GM19240 (cell line): ENCODE measurements around the gene ABCF2.

ENCODE experiments used
- DNase-seq: peaks from one replicate; pipeline ENCODE4 v3.0.0; 2011; ENCODE audit warnings: low spot score; ENCODE audit not compliant: insufficient read length

Gene ABCF2

DNA sequence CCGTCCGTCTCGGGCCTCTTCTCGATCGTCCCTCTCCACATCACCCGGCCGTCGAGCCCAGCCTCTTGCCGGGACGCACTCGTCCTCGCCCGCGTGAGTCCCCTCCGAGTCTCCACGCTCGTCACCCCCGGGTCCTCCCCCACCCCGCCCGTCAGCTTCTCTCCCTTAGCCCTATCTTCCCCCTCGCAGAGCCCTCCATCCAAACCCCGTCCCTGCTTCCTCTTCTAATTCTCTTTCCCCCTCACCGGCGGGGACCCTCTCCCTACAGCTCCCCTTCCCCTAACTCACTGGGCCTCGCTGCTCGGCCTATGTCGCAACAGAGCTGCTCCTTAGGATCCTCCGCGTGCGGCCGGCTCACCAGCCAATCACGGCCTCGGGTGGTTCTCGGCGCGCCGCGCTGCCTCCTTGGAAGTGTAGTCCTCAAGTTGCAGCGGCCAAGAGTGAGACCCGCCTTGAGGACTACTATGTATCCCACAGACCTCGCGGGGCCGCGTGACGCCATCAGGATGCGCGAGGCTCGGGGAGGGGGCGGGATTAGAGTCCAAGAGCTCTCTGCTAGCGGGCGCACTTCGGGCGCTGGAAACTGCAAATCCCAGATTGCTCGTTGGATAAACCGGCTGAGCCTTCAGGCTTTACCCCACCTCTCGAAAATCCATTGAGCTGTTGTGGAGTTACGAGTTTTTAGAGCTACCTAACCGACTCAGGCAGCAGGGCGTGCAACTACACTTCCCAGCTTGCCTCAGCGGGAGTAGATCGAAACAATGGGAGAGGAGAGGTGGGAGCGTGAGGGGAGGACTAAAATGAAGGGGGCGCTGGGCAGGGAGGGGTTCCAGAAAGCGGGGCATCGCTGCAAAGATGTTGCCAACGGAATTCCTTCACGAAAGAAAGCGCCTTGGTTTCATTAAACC is at the start of gene ABCF2:
Gene ABCF2, minus strand, starts transcription at position 331 of the 908 bp plus-strand sequence. CDS start 747 bp downstream, outside the sequence.
- DNase-seq, result peak; percentile 98

DNA sequence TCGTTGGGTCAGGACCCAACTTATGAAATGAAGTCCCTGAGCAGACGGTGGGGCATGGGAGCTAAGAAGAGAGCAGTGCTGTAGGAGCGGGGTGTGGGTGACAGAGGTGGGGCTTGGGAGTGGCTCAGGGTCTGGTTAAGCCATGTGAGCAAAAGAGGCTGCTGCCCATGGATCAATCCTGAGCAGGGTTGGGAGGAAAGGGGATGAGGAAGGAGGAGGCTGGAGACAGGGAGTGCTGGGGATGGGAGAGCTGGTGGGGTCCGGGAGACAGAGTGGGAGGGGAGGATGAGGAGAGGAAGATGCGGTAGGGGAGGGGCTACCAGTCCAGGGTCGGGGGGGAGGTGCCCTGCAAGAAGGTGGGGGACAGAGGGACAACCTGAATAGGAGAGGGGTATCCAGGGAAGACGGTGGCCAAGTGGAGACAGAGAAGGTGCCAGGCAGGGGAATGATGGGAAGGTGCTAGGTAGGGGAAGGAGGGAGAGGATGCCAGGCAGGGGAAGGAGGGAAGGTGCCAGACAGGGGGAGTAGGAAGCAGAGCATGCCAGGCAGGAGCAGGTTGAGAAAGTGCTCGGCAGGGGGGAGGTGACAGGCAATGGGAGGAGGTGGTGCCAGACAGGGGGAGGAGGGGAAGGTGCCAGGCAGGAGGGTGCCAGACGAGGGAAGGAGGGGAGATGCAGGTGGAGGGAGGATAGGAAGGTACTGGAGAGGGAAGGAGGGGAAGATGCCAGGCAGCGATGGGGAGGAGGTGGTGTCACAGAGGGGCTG is 49.0 kb upstream of the ABCF2 start:
- no peak for DNase-seq

DNA sequence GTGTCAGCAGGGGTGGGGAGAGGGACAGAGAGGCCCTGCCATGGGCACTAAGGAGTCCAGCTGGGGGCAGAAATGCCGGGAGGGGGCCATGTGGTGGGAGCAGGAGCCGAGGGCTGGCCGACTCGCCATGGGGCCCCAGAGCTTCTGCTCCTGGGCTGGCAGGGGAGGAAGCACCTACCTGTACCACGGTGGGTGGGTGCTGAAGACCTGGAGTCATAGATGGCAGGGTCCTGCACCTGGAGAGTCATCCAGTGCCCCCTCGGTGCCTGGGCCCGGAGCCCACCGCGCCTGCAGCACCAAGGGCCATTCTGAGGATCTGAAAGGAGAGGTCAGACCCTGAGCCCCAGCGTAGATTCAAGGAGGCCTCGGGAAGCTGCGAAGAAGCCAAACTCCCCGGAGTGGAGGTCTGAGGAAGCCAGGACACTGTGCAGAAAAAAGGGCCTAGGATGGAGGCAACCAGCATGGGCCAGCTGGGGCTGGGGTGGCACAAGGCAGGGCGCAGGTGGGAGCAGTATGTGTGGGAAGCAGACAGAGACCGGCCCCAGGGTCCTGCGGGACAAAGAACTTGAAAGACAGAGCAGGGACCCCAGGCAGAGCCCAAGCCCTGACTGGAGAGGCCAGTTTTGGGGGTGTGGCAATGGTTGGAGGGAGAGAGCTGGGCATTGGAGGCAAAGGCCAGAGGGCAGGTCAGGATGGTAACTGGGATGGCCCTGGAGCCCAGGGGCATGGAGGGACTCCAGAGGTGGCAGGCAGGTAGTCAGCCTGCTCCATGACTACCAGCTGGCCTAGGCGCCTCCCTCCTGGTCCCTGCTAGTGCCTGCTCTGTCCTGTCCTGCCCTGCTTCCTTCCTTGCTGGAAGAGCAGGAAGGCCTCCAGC is 48.2 kb upstream of the ABCF2 start:
- no peak for DNase-seq

DNA sequence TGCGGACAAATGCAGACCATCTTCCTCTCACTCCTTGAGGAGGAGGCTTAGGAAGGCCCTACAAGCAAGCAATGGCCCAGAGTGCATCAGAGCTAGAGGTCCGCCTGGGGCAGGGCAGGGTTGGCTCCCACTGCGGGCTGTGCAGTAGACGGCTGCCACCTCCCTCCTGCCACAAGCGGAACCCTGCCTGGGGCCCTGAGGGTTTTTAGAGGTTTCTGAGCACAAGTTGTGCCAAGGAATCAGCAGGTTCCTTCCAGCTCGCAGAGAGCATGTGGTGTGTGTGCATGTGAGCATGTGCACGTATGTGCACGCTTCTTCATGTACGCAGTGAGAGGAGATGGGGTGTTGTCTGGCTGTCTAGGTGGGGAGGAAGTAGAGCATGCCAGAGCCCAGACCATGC is 47.4 kb upstream of the ABCF2 start:
- DNase-seq, result no peak

DNA sequence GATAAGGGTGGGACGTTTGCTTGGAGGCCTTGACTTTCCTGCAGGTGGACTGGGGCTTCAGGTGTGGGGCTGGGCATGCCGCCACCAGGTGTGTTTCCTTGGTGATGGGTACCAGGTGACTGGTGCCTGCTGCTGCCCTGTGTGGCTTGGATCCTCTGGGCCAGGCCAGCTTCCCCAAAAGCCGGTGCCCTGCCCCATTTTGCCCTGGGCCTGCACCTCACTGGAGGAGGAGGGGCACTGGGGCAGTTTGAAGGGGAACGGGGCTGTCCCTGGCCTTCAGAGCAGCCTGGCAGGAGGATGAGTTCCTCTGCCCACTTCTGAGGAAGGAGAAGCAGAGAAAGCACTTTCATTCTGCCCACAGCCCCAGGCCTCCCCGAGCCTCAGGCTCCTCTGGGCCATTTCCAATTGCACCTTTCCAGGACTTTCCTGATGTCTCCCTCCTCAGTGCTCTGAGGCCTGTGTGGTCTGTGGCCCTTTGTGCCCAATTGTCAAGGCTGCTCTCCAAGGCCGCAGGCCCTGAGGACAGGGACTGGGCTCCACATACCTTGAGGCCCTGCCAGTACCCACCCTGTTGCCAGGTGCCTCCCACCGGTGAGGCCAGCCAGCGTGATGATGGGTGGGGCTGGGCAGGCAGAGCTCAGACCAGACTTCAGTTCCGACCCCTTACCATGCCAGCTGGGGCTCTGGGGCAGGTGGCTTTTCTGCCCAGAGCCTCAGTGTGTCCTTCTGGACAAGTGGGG is 46.8 kb upstream of the ABCF2 start:
- no peak for DNase-seq

DNA sequence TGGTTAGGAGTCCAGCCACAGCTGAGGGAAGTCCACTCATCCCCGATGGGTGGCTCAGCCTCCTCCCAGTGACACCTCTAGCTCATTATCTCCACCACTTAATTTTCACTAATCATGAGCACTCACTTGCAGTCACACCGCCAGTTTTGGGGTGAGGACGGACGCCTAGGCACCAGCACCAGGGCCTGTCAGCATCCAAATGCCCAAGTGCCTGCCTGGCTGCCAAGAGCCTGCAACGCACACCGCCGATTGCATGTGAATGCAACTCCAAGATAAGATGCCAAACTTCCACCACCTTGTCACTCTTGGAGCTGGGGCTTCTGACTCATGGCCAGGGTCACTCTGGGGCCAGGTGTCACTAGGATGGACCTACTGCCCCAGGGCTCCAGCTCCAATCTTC is 45.9 kb upstream of the ABCF2 start:
- no peak for DNase-seq

DNA sequence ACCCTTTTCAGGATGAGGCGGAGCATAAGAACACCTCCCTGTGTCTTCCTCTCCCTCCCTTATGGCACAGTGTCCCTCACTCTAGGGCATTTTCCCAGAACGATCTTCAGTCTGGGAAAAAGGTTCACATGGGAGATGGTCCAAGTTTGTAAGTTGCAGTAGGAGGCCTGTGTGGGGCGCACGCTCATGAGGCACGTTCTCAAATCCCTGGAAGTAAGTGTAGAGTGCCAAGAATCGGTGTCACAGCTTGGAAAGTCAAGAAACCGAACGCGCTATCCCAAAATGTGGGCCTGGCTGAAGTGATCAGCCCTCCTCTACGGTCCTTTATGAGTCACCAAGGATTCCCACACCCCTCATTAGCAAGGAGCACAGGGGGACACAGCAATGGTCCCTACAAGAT is 45.4 kb upstream of the ABCF2 start:
- no peak for DNase-seq

DNA sequence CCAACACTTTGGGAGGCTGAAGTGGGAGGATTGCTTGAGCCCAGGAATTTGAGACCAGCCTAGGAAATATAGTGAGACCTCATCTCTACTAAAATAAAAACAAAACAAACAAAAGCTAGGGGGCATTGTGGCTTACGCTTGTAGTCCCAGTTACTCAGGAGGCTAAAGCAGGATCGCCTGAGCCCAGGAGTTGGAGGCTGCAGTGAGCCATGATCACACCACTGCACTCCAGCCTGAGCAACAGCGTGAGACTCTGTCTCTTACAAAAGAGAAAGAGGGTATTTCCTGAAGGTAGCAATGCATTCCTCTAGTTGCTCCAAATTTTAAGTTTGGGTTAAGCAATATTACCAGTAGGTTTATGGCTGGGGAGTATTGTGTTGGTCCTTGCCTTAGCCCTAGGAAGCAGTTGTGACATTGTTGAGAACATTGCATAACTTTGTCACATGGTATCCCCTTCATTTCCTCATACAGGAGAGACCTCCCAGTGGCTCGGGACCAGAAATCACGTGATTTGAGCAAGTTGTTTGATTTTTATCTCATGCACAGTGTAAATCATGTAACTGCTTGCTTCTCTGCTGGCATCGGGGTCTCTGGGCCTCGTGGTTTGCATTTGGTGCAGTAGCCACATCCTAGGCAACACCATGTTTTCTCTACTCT is 44.8 kb upstream of the ABCF2 start:
- no peak for DNase-seq

DNA sequence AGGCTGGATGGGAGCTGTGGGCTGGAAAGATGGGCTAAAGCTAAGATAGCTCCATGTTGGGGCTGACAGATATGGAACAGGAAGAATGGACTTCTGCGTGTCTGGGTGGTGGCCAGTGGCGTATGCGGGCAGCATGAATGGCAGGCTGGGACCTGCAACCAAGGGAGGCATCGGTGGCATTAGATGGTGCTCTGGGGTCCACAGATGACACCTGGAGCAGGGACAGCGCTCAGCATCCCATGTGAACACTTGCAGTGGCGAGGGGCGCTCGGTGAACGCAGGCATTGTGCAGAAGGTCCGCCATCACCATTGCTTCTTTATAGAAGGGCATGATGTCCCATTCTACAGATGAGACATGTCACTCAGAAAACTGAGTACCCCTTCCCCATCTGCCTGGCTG is 42.5 kb upstream of the ABCF2 start:
- DNase-seq, result no peak

DNA sequence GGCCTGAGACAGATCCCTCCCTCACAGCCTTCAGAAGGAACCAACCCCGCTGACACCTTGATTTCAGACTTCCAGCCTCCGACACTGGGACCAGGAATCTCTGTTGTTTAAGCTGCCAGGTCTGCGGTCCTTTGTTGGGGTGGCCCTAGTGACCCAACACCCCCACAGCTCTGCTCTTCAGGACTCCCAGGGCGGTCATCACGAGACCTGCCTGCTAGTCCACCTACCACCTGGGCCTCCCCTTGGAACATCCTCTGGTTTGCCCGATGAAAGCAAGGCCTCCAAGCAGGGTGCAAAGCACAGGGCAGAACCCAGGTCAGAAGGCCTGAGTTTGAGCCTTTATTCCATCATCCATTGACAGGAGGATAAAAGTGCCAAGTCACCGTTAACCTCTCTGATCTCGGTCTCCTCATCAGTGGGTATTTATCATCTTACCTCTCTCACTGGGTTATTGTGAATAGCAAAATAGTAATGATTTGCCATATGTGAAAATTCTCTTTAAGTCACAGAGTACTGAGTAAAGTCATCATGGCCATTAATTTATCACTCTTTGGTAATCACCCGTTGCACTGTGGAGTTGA is 38.4 kb upstream of the ABCF2 start:
- DNase-seq, result no peak

DNA sequence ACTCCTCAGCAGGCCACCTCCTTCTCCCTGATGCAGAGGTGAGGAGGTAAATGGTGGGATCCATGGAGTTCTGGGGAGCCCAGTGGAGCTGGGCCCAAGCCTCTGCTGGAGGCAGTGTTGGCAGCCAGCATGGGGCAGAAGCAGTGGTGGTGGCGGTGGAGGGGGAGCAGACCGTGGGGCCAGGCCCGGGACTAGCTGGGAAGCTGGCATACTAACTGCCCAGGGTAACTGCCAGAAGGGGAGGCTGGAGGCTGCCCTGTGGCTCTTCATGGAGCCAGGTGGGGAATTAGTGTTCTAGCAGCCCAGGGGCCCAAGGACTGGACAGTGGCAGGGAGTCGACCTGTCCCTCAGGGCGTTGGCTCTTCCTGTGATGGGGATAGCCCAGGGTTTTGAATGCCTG is 37.6 kb upstream of the ABCF2 start:
- no peak for DNase-seq

DNA sequence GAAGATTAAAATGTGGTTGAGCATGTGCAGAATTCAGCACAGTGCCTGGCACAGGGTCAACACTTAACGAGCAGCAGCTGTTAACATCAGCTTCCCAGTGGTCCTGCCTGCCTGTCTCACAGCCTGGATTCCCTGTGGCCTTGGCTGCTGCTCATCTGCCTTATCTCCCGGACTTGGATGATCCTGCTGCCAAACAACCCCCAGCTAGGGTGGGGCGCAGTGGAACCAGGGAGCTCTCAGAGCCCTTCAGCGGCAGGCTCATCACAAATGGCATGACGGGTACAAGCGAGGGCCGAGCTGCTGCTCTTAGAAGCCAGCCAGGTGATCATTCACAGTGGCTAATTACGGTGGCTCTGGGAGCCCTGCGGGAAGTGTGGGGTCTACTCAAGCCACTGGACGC is 34.5 kb upstream of the ABCF2 start:
- DNase-seq, result no peak

DNA sequence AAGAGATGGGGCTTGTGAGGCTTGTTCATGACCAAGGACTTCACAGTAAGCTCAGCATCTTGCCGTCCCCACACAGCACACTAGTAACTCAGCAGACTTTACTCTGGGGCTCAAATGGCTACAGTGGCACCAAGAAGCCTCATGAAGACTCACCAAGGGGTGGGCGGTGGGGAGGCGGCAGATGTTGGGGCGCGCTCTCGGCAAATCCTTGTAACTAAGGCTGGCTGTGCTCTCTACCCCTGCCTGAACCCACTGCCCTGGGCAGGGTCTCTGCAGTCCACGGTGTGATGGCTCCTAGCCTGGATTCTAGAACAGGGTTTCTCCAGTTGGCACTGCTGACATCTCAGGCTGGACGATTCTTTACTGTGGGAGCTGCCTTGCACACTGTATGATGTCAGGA is 33.9 kb upstream of the ABCF2 start:
- no peak for DNase-seq

DNA sequence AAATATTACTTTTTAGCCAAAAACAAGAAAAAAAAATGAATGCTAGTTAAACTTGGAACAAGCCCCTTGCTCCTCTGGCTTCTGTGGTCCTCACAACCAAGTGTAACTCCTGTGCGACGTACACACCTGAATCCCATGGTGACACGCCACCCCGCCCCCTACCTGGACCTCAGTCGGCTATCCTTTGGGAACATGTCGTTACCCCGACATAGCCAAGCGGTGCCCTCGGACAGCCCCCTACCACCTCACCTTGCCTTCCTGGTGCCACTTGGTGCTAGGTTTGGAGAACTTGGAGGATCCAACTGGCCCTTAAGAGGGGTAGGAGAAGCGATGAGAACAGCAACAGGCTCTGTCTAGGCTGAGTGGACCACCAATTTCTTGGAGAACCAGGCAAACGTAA is 33.5 kb upstream of the ABCF2 start:
- DNase-seq, result no peak

DNA sequence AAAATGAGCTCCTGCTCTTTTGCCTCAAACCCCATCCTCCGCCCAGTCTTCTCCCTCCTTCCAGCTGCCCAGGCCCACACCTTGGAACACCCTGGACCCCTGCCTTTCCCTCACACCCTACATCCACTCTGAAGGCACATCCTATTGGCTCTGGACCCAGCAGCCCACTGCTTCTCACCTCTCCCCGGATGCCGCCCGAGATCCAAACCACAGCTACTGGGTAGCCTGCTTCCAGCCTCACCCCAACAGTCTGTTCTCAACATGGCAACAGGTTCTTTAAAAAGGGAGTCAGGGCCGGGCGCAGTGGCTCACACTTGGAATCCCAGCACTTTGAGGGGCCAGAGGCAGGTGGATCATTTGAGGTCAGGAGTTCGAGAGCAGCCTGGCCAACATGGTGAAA is 31.0 kb upstream of the ABCF2 start:
- DNase-seq, result no peak

DNA sequence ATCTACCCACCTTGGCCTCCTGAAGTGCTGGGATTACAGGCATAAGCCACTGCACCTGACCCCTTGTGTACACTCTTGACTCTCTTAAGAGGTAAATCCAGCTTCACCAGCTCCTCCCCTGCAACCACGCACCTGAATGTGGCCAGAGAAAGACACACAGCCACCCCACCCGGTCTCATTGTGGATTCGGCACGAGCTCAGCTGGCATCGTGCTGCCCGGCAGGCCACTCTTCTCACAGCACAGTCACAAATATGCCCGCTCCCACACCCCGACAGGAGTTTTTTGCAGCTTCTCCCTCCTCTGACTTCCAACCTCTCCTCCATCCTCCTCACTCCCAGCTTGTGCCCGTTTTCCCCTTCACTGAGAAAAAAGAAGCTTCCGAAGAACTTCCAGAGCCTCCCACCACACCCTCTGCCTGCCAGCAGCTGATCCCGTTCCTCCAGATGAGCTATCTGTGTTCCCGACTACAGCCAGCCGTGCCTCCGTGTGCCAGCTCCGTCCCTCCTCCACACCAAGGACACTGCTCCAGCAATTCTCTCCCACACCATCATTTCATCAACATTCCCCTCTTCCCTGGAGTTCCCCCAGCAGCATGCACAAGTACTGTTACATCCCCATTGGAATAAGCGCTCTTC is 29.5 kb upstream of the ABCF2 start:
- no peak for DNase-seq

DNA sequence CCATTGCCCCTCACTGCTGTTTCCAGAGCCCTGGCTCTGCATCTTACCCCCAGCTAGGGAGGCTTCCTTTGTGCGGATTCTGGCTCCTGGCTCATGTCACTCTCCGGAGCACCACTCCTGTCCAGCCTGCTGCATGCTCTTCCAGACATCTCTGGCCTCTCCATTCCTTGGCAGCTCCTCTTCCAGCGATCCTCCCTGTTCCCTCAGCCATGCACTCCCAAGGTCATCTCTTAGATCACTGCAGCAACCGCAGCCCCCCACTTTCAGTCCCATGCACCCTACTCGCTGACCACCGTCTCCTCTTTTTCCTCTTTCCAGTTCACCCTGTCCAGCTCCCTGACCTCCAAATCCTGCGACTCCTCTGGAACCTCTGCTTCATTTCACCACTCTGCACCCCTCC is 28.4 kb upstream of the ABCF2 start:
- DNase-seq, result no peak

DNA sequence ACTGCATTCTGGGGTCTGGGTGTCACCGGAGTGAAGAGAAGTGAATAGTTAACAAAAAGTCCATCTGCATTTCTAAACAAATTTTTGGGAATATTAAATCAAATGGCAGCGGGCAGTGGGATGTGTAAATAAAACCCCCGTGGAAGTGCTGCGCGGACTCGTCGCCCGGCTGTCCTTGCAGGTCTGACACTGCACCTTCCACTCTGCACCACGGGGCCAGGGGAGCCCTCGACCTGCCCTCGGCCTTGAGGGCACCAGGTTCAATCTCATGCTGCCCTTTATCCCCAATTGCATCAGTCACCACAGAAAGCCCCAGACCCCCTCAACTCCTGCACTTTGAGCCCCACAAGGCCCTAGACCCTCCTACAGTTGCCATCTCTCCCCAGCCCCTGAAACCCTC is 27.8 kb upstream of the ABCF2 start:
- DNase-seq, result no peak

DNA sequence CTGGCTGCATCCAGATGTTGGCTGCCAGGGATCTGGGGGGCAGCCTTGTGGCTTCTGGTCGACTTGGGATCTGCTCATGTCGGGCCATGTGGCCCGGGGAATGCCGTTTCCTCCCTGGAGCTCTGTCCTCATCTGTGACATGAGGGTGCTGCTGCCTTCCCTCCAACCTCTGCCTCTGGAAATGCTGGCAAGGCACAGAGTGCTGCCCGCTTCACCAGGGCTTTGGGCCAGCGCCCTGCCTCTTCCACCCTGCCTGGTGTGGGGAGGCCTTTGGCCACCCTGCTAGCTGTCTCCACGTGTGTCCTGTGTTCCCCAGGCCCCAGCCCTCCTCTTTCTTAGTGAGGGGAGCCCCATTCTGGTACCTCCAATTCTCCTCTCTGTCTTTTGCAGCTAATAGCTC is 27.3 kb upstream of the ABCF2 start:
- no peak for DNase-seq
